Naive thymus-derived CD8-positive, alpha-beta T cell (primary cell): ENCODE measurements around the gene THEM4. TPM values are rescaled to one million over a fixed set of nuclear protein-coding genes. Genes with fewer than 3 reads are reported as not detected.

Experiments
- ATAC-seq, 2 donors: fragments of 150-1000 bp; cut with Tn5 transposase in 1 of 2; sonication (Bioruptor Pico), chemical (Tn5 transposase) in 1 of 2; 1 replicate in 1 of 2; 2 replicates in 1 of 2; pipeline ENCODE4 v1.10.0; 2021; ENCODE audit warnings: mild to moderate bottlenecking in 2 of 2, moderate library complexity in 2 of 2
- POLR2A ChIA-PET: fragments of 350-600 bp; sonication (Branson Sonifier 250); formaldehyde crosslinking; loops from one replicate; lab custom pipeline; 2021; ENCODE audit warnings: antibody characterized with exemption; lab: Charles Lee
- DNase-seq, 10 donors: peaks; one replicate each; pipeline versions ENCODE4 v3.0.0 to v3.0.0-alpha.2; 2020 to 2022
- H3K27ac Mint-ChIP-seq, 10 donors: one replicate each; pipeline ENCODE4 v1.8.0; 2020 to 2022; ENCODE audit warnings: mild to moderate bottlenecking in 10 of 10, mixed read lengths in 10 of 10, moderate library complexity in 4 of 10, inconsistent platforms in 1 of 10
- H3K27me3 Mint-ChIP-seq, 5 donors: one replicate each; pipeline ENCODE4 v1.8.0; 2021 to 2022; ENCODE audit warnings: mixed read lengths in 5 of 5
- H3K36me3 Mint-ChIP-seq, 3 donors: one replicate each; pipeline ENCODE4 v1.8.0; 2020 to 2022; ENCODE audit warnings: mixed read lengths in 3 of 3, mild to moderate bottlenecking in 2 of 3, inconsistent platforms in 1 of 3
- H3K4me1 Mint-ChIP-seq, 4 donors: one replicate each; pipeline ENCODE4 v1.8.0; 2021 to 2022; ENCODE audit warnings: mixed read lengths in 4 of 4
- H3K4me3 Mint-ChIP-seq, 10 donors: one replicate each; pipeline ENCODE4 v1.8.0; 2020 to 2022; ENCODE audit warnings: mild to moderate bottlenecking in 10 of 10, mixed read lengths in 10 of 10, moderate library complexity in 6 of 10, inconsistent platforms in 1 of 10
- H3K9me3 Mint-ChIP-seq, 9 donors: one replicate each; pipeline ENCODE4 v1.8.0; 2020 to 2022; ENCODE audit warnings: mixed read lengths in 9 of 9, mild to moderate bottlenecking in 3 of 9, inconsistent platforms in 1 of 9, moderate library complexity in 1 of 9
- polyA plus RNA-seq, 3 donors: library from polyadenylated mRNA; unstranded; fragments of 300-500 nt; fragmentation: Illumina TruSeq; gene quantifications; one replicate each; pipeline ENCODE4 v1.2.3, GENCODE V29; 2021
- total RNA-seq, 8 experiments: library from RNA in 2 of 8; stranded (reverse) in 2 of 8; gene quantifications; one replicate each; pipeline ENCODE4 v1.2.3 and lab custom pipeline; 2021 to 2026

THEM4 gene
- total and polyA plus RNA-seq, 5 experiments from 2014 or later = 82.2 to 166 (median 116) TPM

DNA sequence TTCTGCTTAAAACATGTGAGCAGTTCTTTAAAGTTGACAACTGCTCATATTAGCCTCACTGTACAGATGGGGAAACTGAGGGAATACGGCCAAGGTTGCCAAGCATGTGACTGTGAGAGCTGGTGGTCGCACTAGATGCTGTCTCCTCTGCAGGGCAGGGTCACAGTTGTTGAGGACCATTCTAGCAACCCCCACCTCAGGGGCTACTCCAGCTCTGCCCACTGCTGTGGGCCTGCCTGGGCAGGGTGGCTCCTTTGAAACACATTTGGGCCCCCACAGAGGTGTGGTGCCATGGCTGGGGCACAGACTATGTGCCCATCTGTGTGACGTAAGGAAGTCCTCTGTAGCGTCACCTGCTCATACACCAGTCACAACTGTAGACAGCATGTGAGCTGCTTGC lies 56.6 kb downstream of the THEM4 start:
- DNase-seq (no peak), ATAC-seq (no peak)
- Mint-ChIP-seq H3K4me3 (no peak overlapping the region), H3K27me3 (peaks cover 0 to 2% (median 0%) of the 10 kb centered on the region in 5 donors), H3K27ac (peak overlapping the region in 1 of 10 donors; percentile 39), H3K4me1 (peaks cover 0 to 8% (median 2%) of the 10 kb centered on the region in 4 donors), H3K9me3 (no peaks in the 10 kb centered on the region), H3K36me3 (no peaks in the 10 kb centered on the region)
- POLR2A ChIA-PET = no interaction called here

- no peak overlapping the region for H3K4me3 Mint-ChIP-seq
- H3K36me3 Mint-ChIP-seq = no peaks in the 10 kb centered on the region
- H3K27me3 Mint-ChIP-seq = peaks cover 0 to 2% (median 0%) of the 10 kb centered on the region in 5 donors
- no peaks in the 10 kb centered on the region for H3K9me3 Mint-ChIP-seq
- POLR2A ChIA-PET = no interaction called here
- DNase-seq = no peak
- peaks cover 0 to 8% (median 2%) of the 10 kb centered on the region in 4 donors for H3K4me1 Mint-ChIP-seq
- no peak for ATAC-seq
- H3K27ac Mint-ChIP-seq = no peak overlapping the region
Measured at GRCh38 chr1:151851886-151852285, 57.4 kb downstream of the THEM4 start.

- Mint-ChIP-seq H3K4me1 (peaks cover 0 to 9% (median 5%) of the 10 kb centered on the region in 4 donors), H3K27ac (no peak overlapping the region), H3K9me3 (no peaks in the 10 kb centered on the region), H3K36me3 (no peaks in the 10 kb centered on the region), H3K27me3 (peaks cover 0 to 2% (median 0%) of the 10 kb centered on the region in 5 donors), H3K4me3 (no peak overlapping the region)
- POLR2A ChIA-PET = no interaction called here
- DNase-seq = no peak
- ATAC-seq = no peak
Measured at GRCh38 chr1:151849871-151850270, 59.4 kb downstream of the THEM4 start.

GRCh38 chr1:151849126-151849525 lies 60.2 kb downstream of the THEM4 start:
- Mint-ChIP-seq H3K9me3 (no peaks in the 10 kb centered on the region), H3K4me1 (peaks cover 0 to 11% (median 5%) of the 10 kb centered on the region in 4 donors), H3K27ac (no peak overlapping the region), H3K4me3 (no peak overlapping the region), H3K27me3 (peaks cover 0 to 2% (median 0%) of the 10 kb centered on the region in 5 donors), H3K36me3 (no peaks in the 10 kb centered on the region)
- POLR2A ChIA-PET = no interaction called here
- ATAC-seq (no peak), DNase-seq (no peak)

DNA sequence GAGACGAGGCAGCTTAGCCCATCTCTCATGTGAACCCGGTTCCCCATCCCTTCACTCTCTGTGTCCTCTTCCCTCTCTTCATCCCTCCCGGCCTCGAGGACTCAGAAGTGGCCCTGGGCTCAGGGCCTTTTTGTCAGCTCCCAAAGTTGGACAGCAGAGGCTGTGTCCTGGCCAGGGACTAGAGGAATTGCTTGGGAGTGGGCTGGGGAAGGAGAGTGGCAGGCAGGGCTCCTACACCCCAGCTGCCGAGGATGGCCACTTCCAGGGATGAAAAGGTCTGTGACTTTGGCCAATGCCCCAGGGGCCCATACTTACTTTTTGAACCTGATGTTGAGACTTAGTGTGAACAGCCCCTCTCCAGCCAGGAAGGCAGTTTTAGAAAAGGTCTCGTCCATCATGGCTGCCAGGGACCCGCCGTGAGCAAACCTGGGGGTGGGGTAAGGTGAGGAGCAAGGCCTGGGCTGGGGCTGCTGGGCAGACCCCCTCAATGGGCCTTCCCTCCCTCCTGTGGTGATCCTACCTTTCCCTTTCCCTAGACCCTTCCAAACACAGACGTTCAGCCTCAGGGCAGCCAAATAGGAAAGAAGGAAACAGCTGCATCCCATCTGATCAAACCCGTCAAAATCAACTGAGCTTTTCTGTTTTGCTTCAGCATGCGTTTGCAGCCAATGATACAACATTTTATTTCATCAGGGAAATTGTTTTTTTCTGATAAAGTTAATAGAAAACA lies 61.3 kb downstream of the THEM4 start:
- Mint-ChIP-seq H3K4me1 (peaks cover 0 to 13% (median 6%) of the 10 kb centered on the region in 4 donors), H3K36me3 (no peaks in the 10 kb centered on the region), H3K27ac (no peak overlapping the region), H3K9me3 (no peaks in the 10 kb centered on the region), H3K27me3 (peaks cover 0 to 2% (median 0%) of the 10 kb centered on the region in 5 donors), H3K4me3 (no peak overlapping the region)
- no peak for ATAC-seq
- POLR2A ChIA-PET = no interaction called here
- DNase-seq = no peak

DNA sequence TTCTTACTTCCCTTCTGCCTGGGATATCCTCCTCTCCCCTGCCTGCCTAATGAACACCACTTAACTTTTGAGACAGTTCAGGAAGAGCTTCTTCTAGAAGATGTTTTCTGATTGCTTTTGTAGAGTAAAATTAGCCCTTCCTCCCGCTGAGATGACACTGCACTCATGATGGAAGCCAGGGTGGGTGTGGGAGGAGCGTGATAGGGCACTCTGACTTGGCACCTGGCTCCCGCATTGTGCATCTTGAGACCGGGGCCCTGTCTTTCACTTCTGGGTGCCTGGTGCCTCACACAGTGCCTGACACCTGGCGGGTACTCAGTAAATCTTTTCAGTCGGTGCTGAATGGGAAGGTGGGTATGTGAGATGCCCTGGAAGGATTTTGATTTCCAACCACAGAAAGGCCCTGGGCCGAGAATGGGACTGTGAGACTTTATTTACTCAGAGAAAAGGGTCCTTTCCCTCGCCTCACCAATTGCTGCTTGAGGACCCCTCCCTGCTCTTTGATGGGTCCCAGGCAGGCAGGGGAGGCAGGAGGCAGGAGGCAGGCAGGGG lies 62.5 kb downstream of the THEM4 start:
- Mint-ChIP-seq H3K27ac (peak overlapping the region in 2 of 10 donors; percentile 36 to 43), H3K36me3 (no peaks in the 10 kb centered on the region), H3K9me3 (no peaks in the 10 kb centered on the region), H3K4me1 (peaks cover 0 to 13% (median 6%) of the 10 kb centered on the region in 4 donors), H3K4me3 (no peak overlapping the region), H3K27me3 (peaks cover 0 to 2% (median 0%) of the 10 kb centered on the region in 5 donors)
- POLR2A ChIA-PET = no interaction called here
- no peak for DNase-seq
- ATAC-seq = no peak

- POLR2A ChIA-PET = no interaction called here
- ATAC-seq (no peak), DNase-seq (no peak)
- Mint-ChIP-seq H3K27me3 (no peaks in the 10 kb centered on the region), H3K36me3 (no peaks in the 10 kb centered on the region), H3K4me3 (no peak overlapping the region), H3K27ac (peak overlapping the region in 3 of 10 donors; percentile 36 to 61 (median 43)), H3K4me1 (peaks cover under 1 to 13% (median 4%) of the 10 kb centered on the region in 4 donors), H3K9me3 (no peaks in the 10 kb centered on the region)
Measured at GRCh38 chr1:151846062-151846568, 63.2 kb downstream of the THEM4 start.

GRCh38 chr1:151843398-151843797 lies 65.9 kb downstream of the THEM4 start:
- Mint-ChIP-seq H3K36me3 (no peaks in the 10 kb centered on the region), H3K27ac (peak overlapping the region in 1 of 10 donors; percentile 55)

DNA sequence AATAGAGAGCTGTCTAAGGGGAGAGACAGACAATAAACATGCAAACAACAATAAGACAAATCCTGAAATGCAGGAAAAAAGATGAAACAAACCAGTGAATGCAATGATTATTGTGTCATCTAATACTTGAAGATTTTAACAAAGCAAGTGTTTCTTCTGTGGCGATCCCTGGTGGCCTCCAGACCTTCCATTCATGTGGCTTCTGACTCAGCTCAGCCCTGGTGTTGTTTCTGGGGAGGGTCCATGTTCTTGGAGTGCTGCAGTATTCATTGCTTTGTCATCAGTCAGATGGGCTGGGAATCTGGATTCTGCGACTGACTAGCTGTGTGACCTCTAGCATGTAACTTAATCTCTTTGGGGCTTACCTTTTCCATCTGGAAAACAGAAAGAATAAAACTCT lies 68.2 kb downstream of the THEM4 start:
- POLR2A ChIA-PET = no interaction called here
- peak in 1 of 10 donors; percentile 28 for DNase-seq
- ATAC-seq = no peak
- Mint-ChIP-seq H3K4me3 (peak overlapping the region in 2 of 10 donors; percentile 20 to 86), H3K4me1 (peaks cover 30 to 44% (median 39%) of the 10 kb centered on the region in 4 donors), H3K36me3 (no peaks in the 10 kb centered on the region), H3K9me3 (no peaks in the 10 kb centered on the region), H3K27me3 (peaks cover 0 to 2% (median 0%) of the 10 kb centered on the region in 5 donors), H3K27ac (peak overlapping the region in 4 of 10 donors; percentile 30 to 67 (median 47))

More at GRCh38 chr1:151843398-151843797, 65.9 kb downstream of the THEM4 start:
- H3K4me1 Mint-ChIP-seq = peaks cover 21 to 32% (median 23%) of the 10 kb centered on the region in 4 donors
- H3K27me3 Mint-ChIP-seq = no peaks in the 10 kb centered on the region
- no peaks in the 10 kb centered on the region for H3K9me3 Mint-ChIP-seq
- POLR2A ChIA-PET = interaction anchor here (1.0 kb wide), 1 partner anchor 9 kb away, joined by 6 read pairs; no protein-coding TSS in a partner anchor
- no peak overlapping the region for H3K4me3 Mint-ChIP-seq
- DNase-seq = no peak
- no peak for ATAC-seq

GRCh38 chr1:151840421-151840820 lies 68.9 kb downstream of the THEM4 start:
- Mint-ChIP-seq H3K4me3 (peak overlapping the region; percentile 75 to 94 (median 85)), H3K4me1 (peaks cover 30 to 47% (median 39%) of the 10 kb centered on the region in 4 donors), H3K9me3 (no peaks in the 10 kb centered on the region), H3K36me3 (no peaks in the 10 kb centered on the region), H3K27ac (peak overlapping the region in 8 of 10 donors; percentile 30 to 76 (median 66)), H3K27me3 (peaks cover 0 to 2% (median 0%) of the 10 kb centered on the region in 5 donors)
- POLR2A ChIA-PET = interaction anchor here (1.0 to 1.7 kb wide), 2 partner anchors 57 to 77 kb away, joined by 3 to 8 read pairs; partner anchors contain the start of gene MRPL9
- ATAC-seq (no peak), DNase-seq (peak in 1 of 10 donors; percentile 37)

DNA sequence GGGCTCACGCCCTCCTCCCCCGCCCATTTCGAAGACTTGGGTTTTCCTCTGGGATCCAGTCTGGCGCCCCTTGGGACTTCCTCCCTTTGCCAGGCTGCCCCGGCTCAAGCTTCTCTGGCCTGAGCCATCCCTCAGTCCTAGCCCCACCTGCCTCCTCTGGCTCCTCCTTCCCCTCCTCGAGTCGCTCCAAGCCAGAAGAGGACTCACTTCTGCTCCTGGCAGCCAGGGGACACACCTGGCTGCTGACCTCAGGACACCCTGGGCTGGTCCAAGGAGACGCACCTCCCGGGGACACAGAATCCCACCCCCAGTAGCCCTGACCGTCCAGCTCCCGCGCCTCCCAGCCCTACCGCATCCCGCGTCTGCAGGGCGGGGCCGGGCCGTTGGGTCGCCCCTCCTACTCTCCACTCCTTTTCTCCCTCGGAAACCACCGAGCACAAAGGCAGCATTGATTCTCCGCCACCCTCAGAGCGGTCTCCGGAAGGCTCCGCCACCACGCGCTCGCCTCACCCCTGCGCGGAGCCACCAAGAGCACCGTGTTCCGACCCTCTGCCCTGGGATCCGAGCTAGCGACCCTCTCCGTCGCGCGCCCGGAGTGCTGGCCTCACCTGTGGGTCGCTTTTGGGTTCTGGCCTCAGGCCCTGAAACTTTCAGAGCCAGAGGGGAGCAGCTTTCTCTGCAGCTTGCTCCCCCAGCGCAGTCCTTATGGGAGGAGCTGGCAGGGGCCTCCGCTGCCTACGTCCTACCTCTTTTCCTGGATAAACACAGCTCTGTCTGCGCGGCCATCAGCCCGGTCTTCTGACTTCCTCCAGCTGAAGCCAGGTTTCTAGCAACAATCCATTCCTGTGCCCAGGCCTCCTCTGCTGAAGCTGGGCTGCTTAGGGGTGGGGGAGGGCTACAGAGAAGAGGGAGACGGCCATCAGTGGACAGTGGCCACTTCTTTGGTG lies 69.6 kb downstream of the THEM4 start, which contains the start of gene C2CD4D:
TSS of gene C2CD4D (minus strand) at position 364 of the 947 bp plus-strand sequence. CDS start 831 bp downstream, outside the sequence.
- no peaks in the 10 kb centered on the region for H3K9me3 Mint-ChIP-seq
- H3K27ac Mint-ChIP-seq = peak within 1 kb of the TSS; percentile 51 to 87 (median 78)
- DNase-seq (peak; percentile 43 to 73 (median 58)), ATAC-seq (peak; percentile 73 to 87)
- peaks cover 0 to 2% (median 0%) of the 10 kb centered on the region in 5 donors for H3K27me3 Mint-ChIP-seq
- POLR2A ChIA-PET = interaction anchor here (1.0 to 1.7 kb wide), 2 partner anchors 57 to 76 kb away, joined by 3 to 8 read pairs; partner anchors contain the start of gene MRPL9
- peak within 1 kb of the TSS; percentile 75 to 94 (median 85) for H3K4me3 Mint-ChIP-seq
- H3K36me3 Mint-ChIP-seq = no peaks in the 10 kb centered on the region
- H3K4me1 Mint-ChIP-seq = peaks cover 28 to 53% (median 42%) of the 10 kb centered on the region in 4 donors

- ATAC-seq (no peak), DNase-seq (peak in 1 of 10 donors; percentile 52)
- Mint-ChIP-seq H3K36me3 (no peaks in the 10 kb centered on the region), H3K9me3 (no peaks in the 10 kb centered on the region), H3K4me3 (peak overlapping the region; percentile 75 to 94 (median 85)), H3K27ac (peak overlapping the region in 6 of 10 donors; percentile 51 to 81 (median 68)), H3K27me3 (peaks cover 0 to 2% (median 0%) of the 10 kb centered on the region in 5 donors), H3K4me1 (peaks cover 27 to 59% (median 47%) of the 10 kb centered on the region in 4 donors)
- POLR2A ChIA-PET = interaction anchor here (1.7 kb wide), 1 partner anchor 76 kb away, joined by 8 read pairs; the partner anchor contains the start of gene MRPL9
Measured at GRCh38 chr1:151839082-151839412, 70.3 kb downstream of the THEM4 start.
